ENCODE results near the gene PRKAR2B. TPM values are rescaled to one million over a fixed set of nuclear protein-coding genes. Genes with fewer than 3 reads are reported as not detected.

PRKAR2B gene
- total RNA-seq, 2 experiments from 2014 or later: 69.0 to 210 TPM

GRCh38 chr7:107045195-107045960, 873 bp downstream of the PRKAR2B start:
- CTCF ChIA-PET (ENCODE audit: unreplicated experiment): interaction anchor here (0.7 to 1.1 kb wide), 2 partner anchors 45 to 56 kb away, joined by 3 to 4 read pairs; no protein-coding TSS in a partner anchor
- Histone ChIP-seq H3K4me1 (ENCODE audit: insufficient read depth, low read length, poor library complexity, severe bottlenecking) (peaks cover 45% of the 10 kb centered on the region), H3K36me3 (ENCODE audit: insufficient read depth, low read length) (peaks cover 40% of the 10 kb centered on the region), H4K20me1 (ENCODE audit: insufficient read depth, low read length) (peaks cover 26% of the 10 kb centered on the region; the same call in 1 of the 2 replicates), H3K9me2 (ENCODE audit: insufficient read depth, low read length) (no peaks in the 10 kb centered on the region), H3K79me2 (ENCODE audit: insufficient read depth, low read depth, low read length) (peaks cover 56% of the 10 kb centered on the region), H3K4me3 (ENCODE audit: low read depth, low read length, poor library complexity, severe bottlenecking) (peak overlapping the region; percentile 94), H3K27ac (ENCODE audit: low read depth, low read length, poor library complexity, severe bottlenecking) (peak overlapping the region; percentile 59), H2AFZ (ENCODE audit: low read length) (peak overlapping the region; percentile 24; the same call in 1 of the 2 replicates), H3K4me2 (ENCODE audit: low read length) (peak overlapping the region; percentile 74), H3K9me3 (ENCODE audit: low read length) (no peaks in the 10 kb centered on the region)
- no peak for TF ChIP-seq EZH2phosphoT487 (IDR thresholded peaks at IDR 0.05; ENCODE audit: borderline replicate concordance, low read depth, low read length)
- DNase-seq (ENCODE audit: low spot score): peak; percentile 46
- intact Hi-C loops (cut with micrococcal nuclease; ENCODE audit: unreplicated experiment): loop anchor here (2.0 to 5.0 kb wide), 5 partner anchors 83 to 697 kb away; partner anchors contain the start of genes CBLL1 and HBP1
- POLR2A ChIA-PET: interaction anchor here (0.6 to 2.0 kb wide), 19 partner anchors 12 to 518 kb away, joined by 3 to 23 read pairs (median 4); no protein-coding TSS in a partner anchor
- no TSS peak for BruUV-seq (replicated peaks)

GRCh38 chr7:107045980-107046379, 1.5 kb downstream of the PRKAR2B start:
- no peak for TF ChIP-seq EZH2phosphoT487 (IDR thresholded peaks at IDR 0.05; ENCODE audit: borderline replicate concordance, low read depth, low read length)
- TF ChIP-seq, protein P1, sequence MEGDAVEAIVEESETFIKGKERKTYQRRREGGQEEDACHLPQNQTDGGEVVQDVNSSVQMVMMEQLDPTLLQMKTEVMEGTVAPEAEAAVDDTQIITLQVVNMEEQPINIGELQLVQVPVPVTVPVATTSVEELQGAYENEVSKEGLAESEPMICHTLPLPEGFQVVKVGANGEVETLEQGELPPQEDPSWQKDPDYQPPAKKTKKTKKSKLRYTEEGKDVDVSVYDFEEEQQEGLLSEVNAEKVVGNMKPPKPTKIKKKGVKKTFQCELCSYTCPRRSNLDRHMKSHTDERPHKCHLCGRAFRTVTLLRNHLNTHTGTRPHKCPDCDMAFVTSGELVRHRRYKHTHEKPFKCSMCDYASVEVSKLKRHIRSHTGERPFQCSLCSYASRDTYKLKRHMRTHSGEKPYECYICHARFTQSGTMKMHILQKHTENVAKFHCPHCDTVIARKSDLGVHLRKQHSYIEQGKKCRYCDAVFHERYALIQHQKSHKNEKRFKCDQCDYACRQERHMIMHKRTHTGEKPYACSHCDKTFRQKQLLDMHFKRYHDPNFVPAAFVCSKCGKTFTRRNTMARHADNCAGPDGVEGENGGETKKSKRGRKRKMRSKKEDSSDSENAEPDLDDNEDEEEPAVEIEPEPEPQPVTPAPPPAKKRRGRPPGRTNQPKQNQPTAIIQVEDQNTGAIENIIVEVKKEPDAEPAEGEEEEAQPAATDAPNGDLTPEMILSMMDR (conservative IDR thresholded peaks at IDR 0.05; ENCODE audit: low read length): no peak
- H2AFZ ChIP-seq (ENCODE audit: low read length): no peak overlapping the region
- H3K9me3 ChIP-seq (ENCODE audit: low read length): no peaks in the 10 kb centered on the region
- intact Hi-C loops (cut with micrococcal nuclease; ENCODE audit: unreplicated experiment): loop anchor here (2.0 to 5.0 kb wide), 5 partner anchors 84 to 696 kb away; partner anchors contain the start of genes CBLL1 and HBP1
- H3K4me3 ChIP-seq (ENCODE audit: low read depth, low read length, poor library complexity, severe bottlenecking): peak overlapping the region; percentile 94
- H3K79me2 ChIP-seq (ENCODE audit: insufficient read depth, low read depth, low read length): peaks cover 62% of the 10 kb centered on the region
- no peaks in the 10 kb centered on the region for H3K9me2 ChIP-seq (ENCODE audit: insufficient read depth, low read length)
- ChIA-PET CTCF (ENCODE audit: unreplicated experiment) (interaction anchor here (0.7 to 1.1 kb wide), 2 partner anchors 44 to 55 kb away, joined by 3 to 4 read pairs; no protein-coding TSS in a partner anchor), POLR2A (interaction anchor here (0.6 to 2.0 kb wide), 17 partner anchors 11 to 106 kb away, joined by 3 to 23 read pairs (median 4); no protein-coding TSS in a partner anchor)
- H4K20me1 ChIP-seq (ENCODE audit: insufficient read depth, low read length): peaks cover 30% of the 10 kb centered on the region; the same call in 1 of the 2 replicates
- peaks cover 46% of the 10 kb centered on the region for H3K36me3 ChIP-seq (ENCODE audit: insufficient read depth, low read length)
- peak; percentile 29 for DNase-seq (ENCODE audit: low spot score)
- peaks cover 51% of the 10 kb centered on the region for H3K4me1 ChIP-seq (ENCODE audit: insufficient read depth, low read length, poor library complexity, severe bottlenecking)
- TSS peak; percentile 55 for BruUV-seq (replicated peaks)
- H3K27ac ChIP-seq (ENCODE audit: low read depth, low read length, poor library complexity, severe bottlenecking): peak overlapping the region; percentile 59
- peak overlapping the region; percentile 74 for H3K4me2 ChIP-seq (ENCODE audit: low read length)

GRCh38 chr7:107046491-107047259, 2.2 kb downstream of the PRKAR2B start:
- no peaks in the 10 kb centered on the region for H3K9me2 ChIP-seq (ENCODE audit: insufficient read depth, low read length)
- ChIA-PET CTCF (ENCODE audit: unreplicated experiment) (interaction anchor here (1.1 kb wide), 1 partner anchor 44 kb away, joined by 4 read pairs; no protein-coding TSS in a partner anchor), POLR2A (interaction anchor here (0.6 to 2.0 kb wide), 12 partner anchors 10 to 105 kb away, joined by 3 to 23 read pairs (median 4); no protein-coding TSS in a partner anchor)
- no peaks in the 10 kb centered on the region for H3K9me3 ChIP-seq (ENCODE audit: low read length)
- H3K36me3 ChIP-seq (ENCODE audit: insufficient read depth, low read length): peaks cover 52% of the 10 kb centered on the region
- H3K27ac ChIP-seq (ENCODE audit: low read depth, low read length, poor library complexity, severe bottlenecking): peak overlapping the region; percentile 59
- H3K4me2 ChIP-seq (ENCODE audit: low read length): peak overlapping the region; percentile 74
- intact Hi-C loops (cut with micrococcal nuclease; ENCODE audit: unreplicated experiment): loop anchor here (1.0 to 5.0 kb wide), 5 partner anchors 44 to 696 kb away; partner anchors contain the start of genes CBLL1 and HBP1
- no TSS peak for BruUV-seq (replicated peaks)
- H3K4me3 ChIP-seq (ENCODE audit: low read depth, low read length, poor library complexity, severe bottlenecking): peak overlapping the region; percentile 94
- no peak overlapping the region for H2AFZ ChIP-seq (ENCODE audit: low read length)
- H3K4me1 ChIP-seq (ENCODE audit: insufficient read depth, low read length, poor library complexity, severe bottlenecking): peaks cover 58% of the 10 kb centered on the region
- H4K20me1 ChIP-seq (ENCODE audit: insufficient read depth, low read length): peaks cover 30% of the 10 kb centered on the region; the same call in 1 of the 2 replicates
- TF ChIP-seq, protein P1 (conservative IDR thresholded peaks at IDR 0.05; ENCODE audit: low read length): peak; percentile 34; the same call in 1 of the 2 replicates
- no peak for TF ChIP-seq EZH2phosphoT487 (IDR thresholded peaks at IDR 0.05; ENCODE audit: borderline replicate concordance, low read depth, low read length)
- H3K79me2 ChIP-seq (ENCODE audit: insufficient read depth, low read depth, low read length): peaks cover 69% of the 10 kb centered on the region
- no peak for DNase-seq (ENCODE audit: low spot score)
